GM21825 (cell line): ENCODE results near the gene SNX8.

Experiments
- ATAC-seq: cut with Tn5 transposase; IDR thresholded peaks from one replicate; pipeline ENCODE4 v1.9.1; 2021; ENCODE audit warnings: mild to moderate bottlenecking, moderate library complexity; ENCODE audit not compliant: unreplicated experiment

SNX8 gene

DNA sequence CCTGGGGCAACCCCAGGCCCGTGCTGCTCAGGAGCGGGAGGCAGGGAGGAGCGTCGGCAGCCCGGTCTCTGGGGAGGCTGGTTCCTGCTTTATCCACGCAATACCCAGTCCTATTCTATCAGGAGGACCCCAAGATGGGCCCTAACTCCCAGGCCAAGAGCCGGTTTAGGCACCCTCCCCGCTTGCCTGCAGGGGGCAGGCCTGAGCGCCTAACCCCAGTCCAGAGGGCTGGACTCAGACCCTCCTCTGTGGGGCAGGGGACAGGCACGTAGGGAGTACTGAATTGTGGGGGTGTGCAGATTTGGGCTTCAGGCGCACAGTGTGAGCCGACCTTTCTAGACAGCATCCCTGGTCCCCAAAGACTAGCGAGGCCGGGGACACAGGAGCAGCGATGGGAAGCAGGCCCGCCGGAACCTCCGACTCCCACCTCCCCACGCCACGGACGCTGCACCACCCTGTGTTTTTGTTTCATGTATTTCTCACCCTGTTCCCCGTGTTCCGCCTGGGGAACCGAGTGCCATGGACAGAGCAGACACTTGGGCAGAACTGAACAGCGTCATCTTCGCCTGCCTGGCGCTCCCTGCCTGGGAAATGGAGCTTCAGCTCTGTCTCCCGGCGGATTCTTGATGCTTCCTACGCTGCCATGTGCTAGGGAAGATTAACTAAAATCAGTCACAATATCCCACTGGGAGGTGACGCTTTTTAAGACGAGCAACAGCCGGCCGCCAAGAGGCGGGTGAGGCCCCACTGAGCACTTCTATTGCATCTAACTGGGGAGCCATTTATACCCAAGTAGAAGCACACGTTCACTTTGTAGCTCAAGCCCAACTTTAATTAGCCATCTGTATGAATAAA lies 66.9 kb downstream of the SNX8 start:
- ATAC-seq: no peak

- ATAC-seq: no peak
Measured at GRCh38 chr7:2245883-2246675, 68.2 kb downstream of the SNX8 start.

- ATAC-seq: no peak
Measured at GRCh38 chr7:2244404-2244995, 69.7 kb downstream of the SNX8 start.

GRCh38 chr7:2243458-2243857 lies 70.8 kb downstream of the SNX8 start:
- ATAC-seq: no peak

DNA sequence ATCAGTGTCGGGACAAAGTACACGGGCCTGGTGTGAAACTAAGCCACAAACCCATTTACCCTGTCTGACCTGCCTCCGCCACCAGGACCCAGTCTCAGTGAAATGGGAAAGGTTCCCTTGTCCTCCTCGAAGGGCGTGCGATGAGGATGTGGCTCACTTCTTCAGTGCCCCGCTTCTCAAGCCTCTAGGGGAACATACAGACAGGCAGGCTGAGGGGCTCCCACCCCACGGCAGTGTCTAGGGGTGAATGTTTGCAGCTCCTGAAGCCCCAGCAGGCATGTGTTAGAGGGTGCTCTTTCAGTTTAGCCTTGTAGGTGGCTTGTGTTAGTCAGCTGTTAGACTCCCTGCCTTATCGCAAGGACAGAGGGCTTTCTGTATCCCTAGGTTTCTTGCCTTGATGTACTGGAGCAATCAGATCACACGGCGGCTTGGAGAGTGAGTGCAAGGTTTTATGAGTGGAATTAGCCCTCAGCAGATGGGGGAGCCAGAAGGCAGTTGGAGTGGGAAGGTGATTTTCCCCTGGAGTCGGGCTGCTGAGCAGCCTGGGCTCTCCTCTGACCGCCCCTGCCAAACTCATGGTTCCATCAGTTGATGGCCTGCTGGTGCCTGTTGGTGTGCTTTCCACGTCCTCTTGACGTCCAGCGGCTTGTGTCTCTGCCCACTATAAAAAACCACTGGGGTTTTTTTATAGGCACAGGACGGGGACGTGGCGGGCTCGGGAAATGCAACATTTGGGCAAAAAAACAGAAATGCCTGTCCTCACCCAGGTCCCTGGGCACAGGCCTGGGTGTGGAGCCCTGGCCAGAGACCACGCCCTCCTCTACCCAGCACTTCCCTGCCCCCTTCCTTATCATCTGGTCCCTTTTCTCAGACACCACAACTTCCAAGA lies 71.5 kb downstream of the SNX8 start:
- ATAC-seq: no peak

DNA sequence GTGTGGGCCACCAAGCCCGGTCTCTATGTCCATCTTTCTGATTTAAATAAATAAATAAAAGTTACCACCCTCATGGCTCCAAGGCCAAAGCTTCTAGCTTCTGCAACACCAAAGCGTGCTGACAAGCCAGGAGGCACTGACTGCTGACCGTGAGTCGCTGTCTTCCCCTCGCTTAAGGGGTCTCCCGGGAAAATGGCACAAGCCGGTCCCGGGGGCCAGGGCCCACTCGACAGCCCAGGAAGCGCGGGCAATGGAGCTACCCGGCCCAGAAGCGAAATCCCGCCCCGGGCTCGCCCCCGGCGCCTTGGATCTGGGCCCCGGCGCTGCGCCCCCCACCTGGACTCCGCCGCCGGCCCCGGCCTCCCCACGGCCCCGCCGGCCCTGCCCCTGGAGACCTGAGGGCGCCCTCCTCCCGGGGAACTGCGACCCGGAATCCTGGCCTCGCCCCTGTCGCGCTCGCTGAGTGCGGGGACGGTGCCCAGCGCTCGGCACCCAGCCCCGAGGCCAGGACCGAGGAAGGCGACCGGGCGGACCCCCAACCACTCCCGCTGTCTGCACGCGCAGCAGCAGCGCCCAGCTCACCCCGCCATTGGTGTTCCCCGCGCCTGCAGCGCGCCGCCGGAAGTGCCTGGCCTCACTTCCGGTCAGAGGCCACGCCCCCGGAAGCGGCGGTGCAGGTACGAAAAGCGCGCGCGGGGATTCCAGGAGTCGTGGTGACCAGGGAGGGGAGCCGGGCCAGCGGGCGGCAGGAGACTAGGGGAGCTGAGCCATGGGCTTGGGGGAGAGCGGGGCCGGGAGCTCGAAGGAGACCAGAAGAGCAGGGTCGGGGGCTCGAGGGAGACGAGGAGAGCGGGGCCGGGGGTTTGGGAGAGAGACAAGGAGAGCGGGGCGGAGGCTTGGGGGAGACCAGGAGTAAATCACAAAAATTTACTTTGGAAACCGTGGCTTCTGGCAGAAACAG lies 72.4 kb downstream of the SNX8 start, which contains the start of the genes MRM2 and NUDT1:
MRM2 (minus strand) TSS at position 626 of the 961 bp plus-strand sequence; CDS start at position 590, 36 bp downstream.
NUDT1 (plus strand) TSS at position 647 of the 961 bp plus-strand sequence. CDS start 2,349 bp downstream, outside the sequence.
- ATAC-seq: peak; percentile 60

GRCh38 chr7:2239242-2239641 lies 75.0 kb downstream of the SNX8 start:
- ATAC-seq: no peak

DNA sequence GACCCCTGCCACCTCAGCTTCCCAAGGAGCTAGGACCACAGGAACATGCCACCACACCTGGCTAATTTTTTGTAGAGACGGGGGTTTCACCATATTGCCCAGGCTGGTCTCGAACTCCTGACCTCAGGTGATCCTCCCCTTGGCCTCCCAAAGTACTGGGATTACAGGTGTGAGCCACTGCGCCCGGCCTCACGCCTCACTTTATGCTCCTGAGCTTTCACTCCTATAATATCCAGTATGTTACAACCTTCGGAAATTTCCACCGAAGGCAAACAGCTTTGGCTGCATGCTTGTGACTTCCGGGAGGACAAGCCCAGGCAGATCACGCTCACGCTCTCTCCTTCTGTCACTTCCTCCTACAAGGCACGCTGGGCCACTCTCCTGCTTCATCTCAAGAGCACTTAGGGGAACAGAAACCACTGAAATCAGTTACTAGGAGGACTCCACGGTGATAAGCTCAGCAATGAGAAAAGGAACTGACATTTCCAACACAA lies 77.1 kb downstream of the SNX8 start:
- peak; percentile 53 for ATAC-seq

GRCh38 chr7:2233926-2234325 lies 80.3 kb downstream of the SNX8 start:
- no peak for ATAC-seq

- ATAC-seq: peak; percentile 60
Measured at GRCh38 chr7:2232766-2233520, 81.3 kb downstream of the SNX8 start, which contains the start of gene MAD1L1. TSS of gene MAD1L1 (minus strand) at chr7:2232945. CDS start at chr7:2230133, 2,812 bp downstream.

- peak; percentile 37 for ATAC-seq
Measured at GRCh38 chr7:2231992-2232765, 82.1 kb downstream of the SNX8 start.

GRCh38 chr7:2230882-2231281 lies 83.4 kb downstream of the SNX8 start:
- ATAC-seq: no peak

- ATAC-seq: no peak
Measured at GRCh38 chr7:2230226-2230625, 84.0 kb downstream of the SNX8 start.

DNA sequence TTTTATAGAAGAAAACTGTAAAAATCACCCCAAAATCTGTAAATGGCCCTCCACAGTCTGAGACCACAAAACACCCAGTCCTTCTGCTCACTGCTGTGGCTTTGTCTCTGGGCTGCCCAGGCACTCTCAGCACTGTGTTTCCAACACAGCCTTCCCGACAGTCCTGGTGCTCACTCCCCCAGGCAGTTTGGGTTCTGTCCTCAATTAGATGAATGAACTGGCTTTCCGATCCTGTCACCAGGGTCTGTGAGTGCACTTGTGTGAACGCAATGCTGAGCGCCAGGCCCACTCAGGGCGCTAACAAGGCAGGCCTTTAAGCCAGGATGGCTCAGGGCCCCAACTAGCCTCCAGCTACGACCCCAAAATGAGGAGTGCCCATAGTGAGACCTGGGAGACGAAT lies 84.8 kb downstream of the SNX8 start:
- ATAC-seq: no peak

DNA sequence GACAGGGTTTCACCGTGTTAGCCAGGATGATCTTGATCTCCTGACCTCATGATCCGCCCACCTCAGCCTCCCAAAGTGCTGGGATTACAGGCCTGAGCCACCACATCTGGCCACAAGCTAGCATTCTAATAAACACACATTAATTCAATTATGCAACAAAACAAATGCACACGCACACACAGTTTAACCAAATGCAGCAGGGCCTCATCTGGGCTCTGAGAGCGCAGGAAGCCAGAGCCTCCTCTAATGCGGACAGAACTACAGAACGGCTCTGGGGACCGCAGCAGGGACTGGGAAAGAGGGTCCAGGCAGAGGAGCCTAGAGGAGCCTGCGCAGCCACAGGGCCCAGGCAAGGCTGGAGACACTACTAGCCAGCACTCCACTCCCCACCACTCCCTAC lies 85.3 kb downstream of the SNX8 start:
- ATAC-seq: no peak

GRCh38 chr7:2227699-2228098 lies 86.5 kb downstream of the SNX8 start:
- no peak for ATAC-seq

DNA sequence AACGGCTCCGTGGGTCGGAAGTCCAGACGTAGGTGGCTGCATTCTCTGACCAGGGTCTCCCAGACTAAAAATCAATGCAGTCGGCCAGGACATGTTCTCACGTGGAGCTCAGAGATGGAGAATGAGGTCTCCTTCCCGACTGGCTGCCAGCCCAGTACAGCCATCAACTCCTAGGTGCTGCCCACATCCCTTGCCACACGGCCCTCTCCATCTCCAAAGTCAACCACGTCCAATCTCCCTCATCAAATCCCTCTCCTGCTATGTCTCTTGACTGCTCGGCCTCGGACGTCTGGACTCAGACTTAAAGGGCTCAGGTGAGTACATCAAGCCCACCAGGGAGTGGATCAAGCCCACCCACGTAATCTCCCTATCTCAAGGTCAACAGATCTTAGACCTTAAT lies 88.4 kb downstream of the SNX8 start:
- no peak for ATAC-seq
